SW480 (cell line): ENCODE data around the gene USO1.

Experiments used
- DNase-seq: peaks from one replicate; pipeline ENCODE4 v3.0.0-alpha.2; 2016; ENCODE audit warnings: low spot score

The USO1 gene

DNA sequence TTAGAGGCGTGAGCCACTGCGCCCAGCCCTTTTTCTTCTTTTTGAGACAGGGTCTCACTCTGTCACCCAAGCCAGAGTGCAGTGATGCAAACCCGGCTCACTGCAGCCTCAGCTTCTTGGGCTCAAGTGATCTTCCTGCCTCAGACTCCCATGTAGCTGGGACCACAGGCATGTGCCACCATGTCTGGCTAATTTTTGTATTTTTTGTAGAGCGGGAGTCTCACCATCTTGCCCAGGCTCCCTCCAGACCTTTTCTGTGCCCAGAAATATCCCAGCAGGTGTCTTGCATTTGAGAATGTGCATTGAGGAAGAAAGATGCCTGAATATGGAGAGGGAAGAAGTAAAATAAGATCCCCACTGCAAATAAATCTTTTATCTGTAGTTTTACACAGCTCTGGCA, 119.2 kb downstream of the USO1 start:
- DNase-seq, result no peak

DNA sequence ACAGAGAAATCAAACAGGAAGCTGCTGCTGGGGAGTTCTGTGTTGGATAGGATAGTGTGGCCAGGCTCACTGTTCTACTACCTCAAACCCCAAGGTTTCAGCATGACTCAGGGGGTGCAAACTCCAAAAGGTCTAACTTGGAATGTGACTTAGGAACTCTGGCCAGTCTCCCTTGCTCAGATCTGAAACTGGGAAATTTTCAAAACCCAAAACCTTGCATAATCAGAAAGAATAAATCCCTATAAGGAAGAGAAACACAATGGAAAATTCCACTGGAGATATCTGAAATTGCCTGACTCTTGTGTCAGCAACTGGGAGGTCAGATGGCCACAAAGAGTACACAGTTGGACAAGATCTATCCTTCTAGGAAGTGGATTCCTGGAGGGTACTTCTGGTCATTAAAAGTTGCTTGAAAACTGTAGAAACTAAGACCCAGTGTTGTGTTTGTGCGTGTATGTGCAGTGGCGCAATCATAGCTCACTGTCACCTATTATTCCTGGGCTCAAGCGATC, 119.8 kb downstream of the USO1 start:
- no peak for DNase-seq

DNA sequence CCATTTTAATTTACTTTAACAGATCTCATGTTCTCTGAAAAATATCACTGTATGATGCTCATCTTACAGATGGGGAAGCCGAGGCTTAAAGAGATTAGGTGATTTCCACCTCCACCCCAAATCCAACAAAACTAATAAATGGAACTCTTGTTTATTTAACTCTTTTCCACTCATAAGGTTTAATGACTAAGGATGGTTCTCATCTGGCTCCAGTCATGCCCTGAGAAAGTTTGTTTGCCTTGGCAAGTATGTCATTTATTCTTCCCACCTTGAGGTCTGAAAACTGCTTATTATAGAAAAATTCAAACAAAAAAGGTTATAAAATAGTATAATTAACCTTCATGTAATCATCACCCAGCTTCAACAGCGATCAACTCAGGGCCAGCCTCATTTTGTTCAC, 121.6 kb downstream of the USO1 start:
- no peak for DNase-seq

GRCh38 chr4:75848171-75848760, 123.9 kb downstream of the USO1 start:
- peak; percentile 71 for DNase-seq

DNA sequence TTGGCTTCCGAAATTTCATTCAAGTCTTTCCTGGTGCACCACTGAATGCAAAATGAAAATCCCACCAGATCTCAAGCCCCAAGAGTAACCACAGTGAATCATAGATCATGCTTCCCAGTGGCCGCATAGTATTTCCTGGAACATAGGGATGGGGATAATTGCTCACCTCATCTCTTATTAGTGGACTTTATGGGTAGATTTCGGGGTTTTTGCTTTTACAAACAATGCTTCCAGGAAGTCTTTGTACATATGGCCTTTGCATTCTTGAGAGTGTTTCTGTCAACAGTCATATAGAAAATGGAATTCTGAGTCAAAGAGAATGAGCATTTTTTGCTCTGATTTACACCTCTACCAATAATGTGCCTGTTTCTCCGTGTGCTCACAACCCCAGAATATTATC, 124.5 kb downstream of the USO1 start:
- no peak for DNase-seq

DNA sequence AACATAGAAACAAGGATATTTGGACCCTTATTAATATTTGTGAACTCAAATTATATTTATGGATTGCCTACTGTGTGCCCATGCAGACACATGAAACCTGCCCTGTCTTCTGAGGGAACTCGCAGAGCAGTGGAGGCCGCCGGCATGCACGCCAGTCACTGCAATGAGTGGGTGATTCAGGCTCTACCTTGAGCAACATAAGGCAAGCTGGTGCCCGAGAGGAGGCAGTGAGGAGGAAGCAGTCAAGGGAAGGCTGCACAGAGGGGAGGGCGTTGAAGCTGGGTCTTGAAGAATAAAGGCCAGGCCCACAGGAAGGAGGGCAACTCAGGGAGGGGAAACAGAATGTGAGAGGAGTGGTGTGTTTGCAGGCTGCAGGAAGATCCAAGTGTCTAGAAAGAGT, 125.1 kb downstream of the USO1 start:
- DNase-seq, result no peak

- no peak for DNase-seq
These were observed 134.3 kb downstream of the USO1 start for GRCh38 chr4:75858721-75859120.

GRCh38 chr4:75860606-75861005, 136.2 kb downstream of the USO1 start:
- no peak for DNase-seq
